GM12878 (cell line): Measurements from ENCODE around the gene CSNK1G1. TPM values are rescaled to one million over a fixed set of nuclear protein-coding genes. Genes with fewer than 3 reads are reported as not detected.

Experiments
- ATAC-seq: fragments of 200-7000 bp; cut with Tn5 transposase; 3 replicates; pipeline ENCODE4 v1.9.1; 2020; ENCODE audit warnings: mild to moderate bottlenecking, moderate library complexity
- BruUV-seq: library from RNA; stranded (reverse); fragments of 400-500 nt; replicated peaks from 2 replicates; lab custom pipeline; 2021; lab: Mats Ljungman, UMichigan
- CTCF ChIA-PET: fragments of 300-600 bp; sonication (Branson Sonifier 250); formaldehyde crosslinking; extraction: SDS; loops from one replicate; lab custom pipeline; 2021; ENCODE audit warnings: inconsistent platforms; lab: Yijun Ruan, JAX
- POLR2A ChIA-PET: fragments of 350-600 bp; formaldehyde crosslinking; extraction: SDS; loops from one replicate; lab custom pipeline; 2021; ENCODE audit warnings: inconsistent platforms; lab: Charles Lee
- RAD21 ChIA-PET: fragments of 300-600 bp; sonication (Branson Sonifier 250); formaldehyde crosslinking; loops from one replicate; lab custom pipeline; 2023; ENCODE audit warnings: antibody characterized with exemption; ENCODE audit not compliant: unreplicated experiment; lab: Charles Lee
- SMC1A ChIA-PET: fragments of 300-600 bp; sonication (Branson Sonifier 250); formaldehyde crosslinking; loops from one replicate; lab custom pipeline; 2023; ENCODE audit not compliant: unreplicated experiment, uncharacterized antibody; lab: Charles Lee
- DNase-seq: peaks from one replicate; pipeline ENCODE4 v3.0.0-alpha.2; 2011; ENCODE audit warnings: low read depth, low spot score
- FAIRE-seq: peaks from 3 replicates; lab custom pipeline; 2011; peaks lifted over from hg19 to GRCh38; lab: Jason Lieb, UNC
- H2AFZ ChIP-seq: 2 replicates; pipeline ENCODE4 v1.6.0; 2011; ENCODE audit warnings: low read depth, low read length, control low read depth; ENCODE audit not compliant: control insufficient read depth
- H3K27ac ChIP-seq: 2 replicates; pipeline ENCODE4 v1.5.1; 2011; ENCODE audit warnings: control low read depth; ENCODE audit not compliant: control insufficient read depth, insufficient read depth
- H3K27me3 ChIP-seq, 2 experiments: replicated peaks in 1 of 2; 2 replicates each; pipeline versions ENCODE4 v1.6.0 to v1.6.1; 2011; ENCODE audit warnings: low read length in 1 of 2; ENCODE audit not compliant: control insufficient read depth in 2 of 2, insufficient read depth in 2 of 2
- H3K36me3 ChIP-seq, 2 experiments: 2 replicates each; pipeline ENCODE4 v1.5.1; 2011; ENCODE audit warnings: low read length in 1 of 2; ENCODE audit not compliant: control insufficient read depth in 2 of 2, insufficient read depth in 2 of 2
- H3K4me1 ChIP-seq: 2 replicates; pipeline ENCODE4 v1.6.1; 2011; ENCODE audit warnings: mild to moderate bottlenecking, low read length, moderate library complexity, mixed read lengths; ENCODE audit not compliant: control insufficient read depth, insufficient read depth
- H3K4me2 ChIP-seq: 2 replicates; pipeline ENCODE4 v1.6.0; 2011; ENCODE audit warnings: control low read depth; ENCODE audit not compliant: control insufficient read depth, insufficient read depth
- H3K4me3 ChIP-seq: fragments of 200-600 bp; sonication (generic); 2 replicates; pipeline ENCODE4 v1.5.1; 2016
- H3K79me2 ChIP-seq: 2 replicates; pipeline ENCODE4 v1.6.0; 2011; ENCODE audit warnings: low read length; ENCODE audit not compliant: control insufficient read depth, insufficient read depth
- H3K9ac ChIP-seq: 2 replicates; pipeline ENCODE4 v1.8.0; 2011; ENCODE audit warnings: low read length, control low read depth, mixed read lengths; ENCODE audit not compliant: control insufficient read depth, insufficient read depth
- H3K9me3 ChIP-seq: replicated peaks from 3 replicates; pipeline ENCODE4 v1.5.1; 2011; ENCODE audit warnings: mild to moderate bottlenecking, low read length; ENCODE audit not compliant: control insufficient read depth, insufficient read depth
- H4K20me1 ChIP-seq: 2 replicates; pipeline ENCODE4 v1.6.0; 2011; ENCODE audit not compliant: control insufficient read depth, insufficient read depth
- CBFB ChIP-seq: IDR thresholded peaks from 2 replicates; pipeline ENCODE4 v1.6.1; 2016; ENCODE audit warnings: antibody characterized with exemption, low read depth
- CBX5 ChIP-seq: sonication (generic); IDR thresholded peaks from 2 replicates; pipeline ENCODE4 v1.6.1; 2016; ENCODE audit warnings: low read depth, moderate library complexity, mild to moderate bottlenecking, inconsistent platforms
- CHD2 ChIP-seq: IDR thresholded peaks from 2 replicates; pipeline ENCODE4 v1.6.1; 2011; ENCODE audit warnings: low read depth, low read length, improper control_type of control experiment, borderline replicate concordance
- FOXK2 ChIP-seq: fragments of 450-650 bp; IDR thresholded peaks from 2 replicates; pipeline ENCODE4 v1.6.1; 2017; ENCODE audit warnings: mild to moderate bottlenecking, moderate library complexity
- HDAC6 ChIP-seq: fragments of 200-600 bp; sonication (generic); IDR thresholded peaks from one replicate; pipeline ENCODE4 v1.8.0; 2017; ENCODE audit warnings: antibody characterized with exemption; ENCODE audit not compliant: unreplicated experiment
- IKZF2 ChIP-seq, 2 experiments: fragments of 450-650 bp; IDR thresholded peaks; 2 replicates each; pipeline ENCODE4 v1.6.1; 2017; ENCODE audit warnings: mild to moderate bottlenecking in 2 of 2, moderate library complexity in 2 of 2
- JUND ChIP-seq: IDR thresholded peaks from 2 replicates; pipeline ENCODE4 v1.6.1; 2012; ENCODE audit warnings: low read depth, mild to moderate bottlenecking, low read length, improper control_type of control experiment, moderate library complexity
- KAT2A ChIP-seq: conservative IDR thresholded peaks from 2 replicates; pipeline ENCODE4 v1.6.1; 2011; ENCODE audit warnings: low read depth, low read length; ENCODE audit not compliant: control insufficient read depth
- MYC ChIP-seq: IDR thresholded peaks from 2 replicates; pipeline ENCODE4 v1.6.1; 2011; ENCODE audit warnings: mild to moderate bottlenecking, low read length, moderate library complexity, inconsistent platforms; ENCODE audit not compliant: insufficient read depth, insufficient replicate concordance, insufficient read length, severe bottlenecking
- POU2F2 ChIP-seq: IDR thresholded peaks from 3 replicates; pipeline ENCODE4 v1.6.1; 2011; ENCODE audit warnings: low read depth, mild to moderate bottlenecking, low read length, borderline replicate concordance
- TCF3 ChIP-seq: IDR thresholded peaks from 2 replicates; pipeline ENCODE4 v1.6.1; 2012; ENCODE audit warnings: low read depth, mild to moderate bottlenecking, low read length, borderline replicate concordance; ENCODE audit not compliant: insufficient read depth
- ZNF207 ChIP-seq: fragments of 450-650 bp; IDR thresholded peaks from 2 replicates; pipeline ENCODE4 v1.6.1; 2014; ENCODE audit warnings: antibody characterized with exemption, mild to moderate bottlenecking, borderline replicate concordance
- WGBS: methylation state at CpG from one replicate; pipeline ENCODE4 v1.1.6; 2016; ENCODE audit warnings: low lambda C conversion rate; ENCODE audit not compliant: insufficient replicate concordance, insufficient coverage; ENCODE audit errors: missing lambda C conversion rate; 5-methylcytosine and 5-hydroxymethylcytosine counted together
- in situ Hi-C: fragments of 300-500 bp; cut with MboI; formaldehyde crosslinking; loops from 9 replicates; pipeline ENCODE4 v1.14.3; 2018; ENCODE audit warnings: mixed read lengths
- intact Hi-C: fragments of 100-400 bp; cut with micrococcal nuclease; formaldehyde crosslinking; loops from one replicate; pipeline ENCODE4 v1.14.2; 2022; ENCODE audit not compliant: unreplicated experiment
- polyA plus RNA-seq, 11 experiments: library from polyadenylated mRNA; depleted of rRNA in 4 of 11; unstranded in 6 of 11; stranded (reverse) in 5 of 11; fragments of >200 nt; fragmentation: Nextera tagmentation in 4 of 11; fragmentation: Illumina TruSeq in 1 of 11; extraction: Ambion mirVana in 4 of 11; extraction: Trizol in 1 of 11; gene quantifications; 1 replicate in 1 of 11; 2 replicates in 10 of 11; pipeline versions ENCODE4 v1.2.1 to v1.2.3, GENCODE V29; 2011 to 2016; ENCODE audit warnings: inconsistent platforms in 2 of 11, missing spikeins in 2 of 11, low read depth in 1 of 11
- total RNA-seq, 4 experiments: library from RNA; depleted of rRNA in 3 of 4; stranded (reverse); fragments of >200 nt in 3 of 4; fragmentation: Illumina TruSeq in 1 of 4; extraction: Trizol in 1 of 4; gene quantifications; 2 replicates each; pipeline versions ENCODE4 v1.2.1 to v1.2.3, GENCODE V29; 2013 to 2021
- TF ChIP-seq, protein P1 (sequence below): fragments of 450-650 bp; IDR thresholded peaks from 2 replicates; pipeline ENCODE4 v1.6.1; 2017; ENCODE audit warnings: low read depth, mild to moderate bottlenecking, moderate library complexity

The CSNK1G1 gene
- total and polyA plus RNA-seq, 10 of the 15 experiments (the other 5 are each of a cell fraction or from before 2014, with no cell fraction given): 6.1 to 23.4 (median 15.3) TPM

DNA sequence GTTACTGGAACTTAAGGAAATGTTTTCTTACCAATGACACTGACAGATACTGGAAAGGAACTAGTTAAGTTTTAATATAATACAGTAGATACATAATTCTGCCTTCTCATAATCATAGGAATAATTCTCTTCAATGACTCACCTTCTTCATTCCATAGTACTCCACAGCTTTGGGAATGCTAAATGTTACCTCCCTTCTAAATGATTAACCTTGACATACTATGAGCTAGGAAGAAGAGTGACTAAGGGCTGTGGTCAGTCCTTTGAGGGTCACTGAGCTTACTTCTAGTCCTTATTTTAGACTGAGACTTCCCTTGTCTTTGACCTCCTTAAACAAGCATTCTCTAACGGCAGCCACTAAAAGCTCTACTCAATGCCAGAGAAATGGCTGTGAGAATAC lies 123.6 kb downstream of the CSNK1G1 start:
- H3K9me3 ChIP-seq: no peaks in the 10 kb centered on the region
- ChIA-PET SMC1A (interaction anchor here (0.6 to 5.4 kb wide), 8 partner anchors 14 to 495 kb away, joined by 3 to 47 read pairs (median 3); partner anchors contain the start of gene CSNK1G1), POLR2A (interaction anchor here (0.6 to 1.5 kb wide), 4 partner anchors 14 to 155 kb away, joined by 3 to 5 read pairs (median 4); partner anchors contain the start of gene TRIP4), CTCF (interaction anchor here (1.3 to 3.1 kb wide), 4 partner anchors 13 to 496 kb away, joined by 4 to 17 read pairs (median 7); no protein-coding TSS in a partner anchor), RAD21 (no interaction called here)
- no peak overlapping the region for H3K27ac ChIP-seq
- ATAC-seq (peak; percentile 31; the same call in 1 of the 3 replicates), DNase-seq (no peak), FAIRE-seq (no peak)
- H3K9ac ChIP-seq: no peak overlapping the region
- no peaks in the 10 kb centered on the region for H3K79me2 ChIP-seq
- no peaks in the 10 kb centered on the region for H4K20me1 ChIP-seq
- WGBS: 47% methylated on average over 1 of the region's 1 CpG
- no peaks in the 10 kb centered on the region for H3K4me1 ChIP-seq
- no peak overlapping the region for H3K4me2 ChIP-seq
- no peak overlapping the region for H2AFZ ChIP-seq
- BruUV-seq: no TSS peak
- no peak for TF ChIP-seq FOXK2
- no peak for TF ChIP-seq CBX5
- TF ChIP-seq ZNF207: no peak
- TF ChIP-seq CBFB: no peak
- no peak for TF ChIP-seq IKZF2 (IDR thresholded peaks at IDR 0.05)
- no peak for TF ChIP-seq JUND
- in situ Hi-C loops (no loop called here), intact Hi-C loops (no loop called here)
- H3K27me3 ChIP-seq: no peaks in the 10 kb centered on the region
- no peak overlapping the region for H3K4me3 ChIP-seq
- no peaks in the 10 kb centered on the region; a peak in 1 of 4 replicates for H3K36me3 ChIP-seq

DNA sequence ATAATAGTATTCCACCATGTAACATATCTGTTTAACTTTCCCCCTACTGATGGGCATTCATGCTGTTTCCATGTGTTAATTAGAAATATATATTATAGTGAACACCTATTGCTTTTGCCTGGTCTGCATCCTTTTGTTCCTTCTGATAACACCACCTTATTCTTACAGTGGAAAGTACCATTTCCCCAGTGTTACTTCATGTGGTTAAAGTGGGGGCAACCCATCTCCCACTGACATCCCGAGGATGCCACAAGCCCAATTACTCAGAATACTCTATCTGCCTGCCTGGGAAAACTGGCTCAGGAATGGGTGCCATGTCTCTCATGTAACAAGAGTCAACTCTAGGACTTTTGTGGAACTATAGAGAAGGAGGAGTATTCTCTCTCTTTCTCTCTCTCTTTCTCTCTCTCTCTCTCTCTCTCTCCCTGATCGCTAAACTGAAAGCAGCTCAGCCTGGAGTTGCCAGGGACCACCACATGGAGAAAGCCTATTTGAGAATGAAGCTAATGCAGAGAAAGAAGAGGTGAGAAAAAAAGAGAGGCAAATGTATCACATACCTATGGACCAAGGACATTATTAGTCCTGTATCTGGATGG lies 126.7 kb downstream of the CSNK1G1 start:
- ATAC-seq (peak; percentile 47; the same call in 2 of the 3 replicates), FAIRE-seq (no peak), DNase-seq (no peak)
- POLR2A ChIA-PET: interaction anchor here (0.5 to 0.7 kb wide), 3 partner anchors 13 to 760 kb away, joined by 4 to 6 read pairs (median 4); no protein-coding TSS in a partner anchor
- Histone ChIP-seq H3K4me2 (no peak overlapping the region), H3K4me3 (no peak overlapping the region), H3K27me3 (no peaks in the 10 kb centered on the region), H3K4me1 (no peaks in the 10 kb centered on the region), H2AFZ (no peak overlapping the region), H3K36me3 (peaks cover 0 to 2% of the 10 kb centered on the region in 2 experiments; a peak in 2 of 4 replicates), H4K20me1 (no peaks in the 10 kb centered on the region), H3K27ac (no peak overlapping the region), H3K9ac (no peak overlapping the region), H3K79me2 (no peaks in the 10 kb centered on the region), H3K9me3 (peaks cover 3% of the 10 kb centered on the region; the same call in 1 of the 3 replicates)
- RAD21 ChIA-PET: interaction anchor here (1.0 kb wide), 1 partner anchor 18 kb away, joined by 3 read pairs; no protein-coding TSS in a partner anchor
- SMC1A ChIA-PET: interaction anchor here (2.0 kb wide), 1 partner anchor 19 kb away, joined by 5 read pairs; no protein-coding TSS in a partner anchor
- 50% methylated on average over 2 of the region's 2 CpGs for WGBS
- intact Hi-C loops (no loop called here), in situ Hi-C loops (no loop called here)
- CTCF ChIA-PET: interaction anchor here (0.7 to 1.5 kb wide), 2 partner anchors 15 to 89 kb away, joined by 3 read pairs; no protein-coding TSS in a partner anchor
- BruUV-seq: no TSS peak
- TF ChIP-seq IKZF2 (IDR thresholded peaks at IDR 0.05) (0 out of 4 replicates have a peak, but pooled peaks of 1 of the 2 experiments have one; percentile 15), POU2F2 (no peak), TCF3 (no peak), CHD2 (no peak), KAT2A (no peak), MYC (no peak), HDAC6 (no peak)
- TF ChIP-seq, protein P1, sequence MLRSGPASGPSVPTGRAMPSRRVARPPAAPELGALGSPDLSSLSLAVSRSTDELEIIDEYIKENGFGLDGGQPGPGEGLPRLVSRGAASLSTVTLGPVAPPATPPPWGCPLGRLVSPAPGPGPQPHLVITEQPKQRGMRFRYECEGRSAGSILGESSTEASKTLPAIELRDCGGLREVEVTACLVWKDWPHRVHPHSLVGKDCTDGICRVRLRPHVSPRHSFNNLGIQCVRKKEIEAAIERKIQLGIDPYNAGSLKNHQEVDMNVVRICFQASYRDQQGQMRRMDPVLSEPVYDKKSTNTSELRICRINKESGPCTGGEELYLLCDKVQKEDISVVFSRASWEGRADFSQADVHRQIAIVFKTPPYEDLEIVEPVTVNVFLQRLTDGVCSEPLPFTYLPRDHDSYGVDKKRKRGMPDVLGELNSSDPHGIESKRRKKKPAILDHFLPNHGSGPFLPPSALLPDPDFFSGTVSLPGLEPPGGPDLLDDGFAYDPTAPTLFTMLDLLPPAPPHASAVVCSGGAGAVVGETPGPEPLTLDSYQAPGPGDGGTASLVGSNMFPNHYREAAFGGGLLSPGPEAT: peak; percentile 57; the same call in 1 of the 2 replicates
